HG03575 (cell line): ENCODE results near the gene SLC37A4.
"Not testable (repeated sequence)": the region's sequence is repeated elsewhere in the genome, so short reads cannot be mapped to it uniquely, and the experiment has no call there.

Source experiments
- ATAC-seq: cut with Tn5 transposase; IDR thresholded peaks from one replicate; pipeline ENCODE4 v1.9.1; 2021; ENCODE audit not compliant: unreplicated experiment, insufficient number of reproducible peaks, low FRiP score; ENCODE audit errors: extremely low read depth

The SLC37A4 gene

GRCh38 chr11:119046489-119046888, 15.8 kb upstream of the SLC37A4 start:
- ATAC-seq = no peak

DNA sequence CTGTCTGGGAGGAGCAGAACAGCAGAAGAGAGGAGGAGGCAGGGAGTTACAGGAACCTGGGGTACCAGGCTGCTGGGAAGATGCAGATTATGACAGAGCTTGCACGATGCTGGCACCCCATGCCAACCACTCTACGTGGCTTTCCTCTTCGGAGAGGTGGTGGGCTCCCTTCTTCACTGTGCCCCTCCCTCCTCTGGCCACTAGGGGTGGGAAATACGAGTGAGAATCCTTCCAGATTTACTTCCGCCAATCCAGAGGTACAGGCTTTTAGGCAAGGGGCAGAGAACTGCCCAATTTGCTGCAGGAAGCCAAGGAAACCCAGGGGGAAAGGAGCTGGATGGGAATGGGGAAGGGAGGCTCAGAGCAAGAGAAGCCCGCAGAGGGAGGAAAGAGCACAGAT, 14.0 kb upstream of the SLC37A4 start:
- no peak for ATAC-seq

DNA sequence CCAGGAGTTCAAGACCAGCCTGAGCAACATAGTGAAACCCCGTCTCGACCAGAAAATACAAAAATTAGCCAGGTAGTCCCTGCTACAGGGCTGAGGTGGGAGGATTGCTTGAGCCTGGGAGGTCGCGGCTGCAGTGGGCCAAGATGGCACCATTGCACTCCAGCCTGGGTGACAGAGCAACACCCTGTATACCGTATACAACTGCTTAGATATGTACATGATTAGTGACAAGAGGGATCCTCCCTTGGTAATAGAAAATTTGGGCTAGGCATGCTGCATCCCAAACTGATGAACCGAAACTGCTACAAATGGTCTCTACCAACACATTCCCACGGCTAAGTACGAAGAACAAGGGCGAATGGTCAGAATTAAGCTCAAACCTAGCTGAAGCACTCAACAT, 12.2 kb upstream of the SLC37A4 start:
- no peak for ATAC-seq

- no peak for ATAC-seq
These were observed 11.3 kb upstream of the SLC37A4 start for GRCh38 chr11:119041821-119042514.

GRCh38 chr11:119039471-119039870, 8.8 kb upstream of the SLC37A4 start:
- not testable (repeated sequence) for ATAC-seq

DNA sequence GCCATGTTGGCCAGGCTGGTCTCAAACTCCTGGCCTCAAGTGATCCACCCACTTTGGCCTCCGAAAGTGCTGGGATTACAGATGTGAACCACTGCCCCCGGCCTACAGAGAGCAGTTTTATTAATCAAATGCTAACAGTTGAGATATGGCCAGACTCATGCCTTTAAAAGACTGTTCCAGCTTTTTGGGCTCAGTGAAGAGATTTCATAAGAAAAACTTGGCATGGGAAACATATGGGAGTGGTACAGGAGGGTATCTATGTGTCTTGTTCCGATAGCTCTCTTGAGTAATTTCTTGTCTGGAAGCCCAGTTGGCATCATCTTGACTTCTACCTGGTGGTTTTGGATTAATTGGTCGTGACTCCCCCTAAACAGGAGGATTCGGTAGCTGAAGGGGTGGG, 8.2 kb upstream of the SLC37A4 start:
- no peak for ATAC-seq

DNA sequence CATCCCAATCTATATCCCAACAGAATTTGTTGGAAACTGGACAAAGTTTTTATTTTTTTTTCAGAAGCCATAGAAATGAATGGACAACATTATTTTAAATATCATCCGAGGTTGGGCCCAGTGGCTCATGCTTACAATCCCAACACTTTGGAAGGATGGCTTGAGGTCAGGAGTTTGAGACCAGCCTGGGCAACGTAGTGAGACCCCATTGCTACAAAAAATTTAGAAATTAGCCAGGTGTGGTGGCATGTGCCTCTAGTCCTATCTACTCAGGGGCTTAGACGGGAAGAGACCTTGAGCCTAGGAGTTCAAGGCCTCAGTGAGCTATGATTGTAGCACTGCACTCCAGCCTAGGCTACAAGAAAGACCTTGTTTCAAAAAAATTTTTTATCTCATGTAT, 4.1 kb upstream of the SLC37A4 start:
- ATAC-seq = no peak

DNA sequence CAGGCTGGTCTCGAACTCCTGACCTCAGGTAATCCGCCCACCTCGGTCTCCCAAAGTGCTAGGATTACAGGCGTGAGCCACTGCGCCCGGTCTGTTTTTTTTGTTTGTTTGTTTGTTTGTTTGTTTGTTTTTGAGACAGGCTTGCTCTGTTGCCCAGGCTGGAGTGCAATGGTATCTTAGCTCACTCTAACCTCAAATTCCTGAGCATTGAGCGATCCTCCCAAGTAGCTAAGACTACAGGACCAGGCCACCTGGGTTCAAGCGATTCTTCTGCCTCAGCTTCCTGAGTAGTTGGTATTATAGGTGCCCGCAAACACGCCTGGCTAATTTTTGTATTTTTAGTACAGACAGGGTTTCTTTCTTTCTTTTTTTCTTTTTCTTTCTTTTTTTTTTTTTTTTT, 2.7 kb upstream of the SLC37A4 start:
- not testable (repeated sequence) for ATAC-seq

- no peak for ATAC-seq
These were observed 1.2 kb upstream of the SLC37A4 start for GRCh38 chr11:119031912-119032280.

GRCh38 chr11:119030029-119030328, 698 bp downstream of the SLC37A4 start:
- no peak for ATAC-seq

DNA sequence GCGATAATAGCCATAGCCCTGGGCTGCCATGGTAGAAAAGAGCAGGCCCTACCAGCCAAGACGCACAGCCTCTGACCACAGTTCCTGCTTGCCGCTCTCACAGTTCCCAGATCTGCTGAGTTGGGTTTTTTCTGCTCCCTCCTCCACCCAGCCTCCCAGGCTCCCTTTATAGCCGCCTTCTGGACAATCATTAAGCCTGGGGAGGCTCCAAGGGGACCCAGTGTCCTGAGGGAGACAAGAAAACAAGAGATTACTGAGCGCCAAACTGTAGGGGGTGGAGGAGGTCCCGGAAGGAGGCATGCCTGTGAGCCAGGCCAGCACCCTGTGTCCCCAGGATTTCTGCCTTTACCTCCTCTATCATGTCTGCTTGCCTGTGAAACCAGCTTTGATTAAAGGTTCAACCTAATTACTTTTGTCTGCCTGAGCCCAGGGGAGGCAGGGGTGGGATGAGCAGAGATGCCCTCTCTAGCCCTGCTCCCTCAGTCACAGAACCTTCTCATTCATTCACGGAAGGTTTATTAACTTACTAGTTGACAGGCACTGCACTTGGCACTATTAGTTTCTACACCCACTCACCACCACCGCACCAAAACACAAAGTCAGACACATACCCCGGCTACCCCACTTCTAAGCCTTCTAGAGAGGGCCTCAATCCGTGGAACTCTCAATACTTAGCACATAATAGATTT, 1.2 kb downstream of the SLC37A4 start:
- no peak for ATAC-seq

DNA sequence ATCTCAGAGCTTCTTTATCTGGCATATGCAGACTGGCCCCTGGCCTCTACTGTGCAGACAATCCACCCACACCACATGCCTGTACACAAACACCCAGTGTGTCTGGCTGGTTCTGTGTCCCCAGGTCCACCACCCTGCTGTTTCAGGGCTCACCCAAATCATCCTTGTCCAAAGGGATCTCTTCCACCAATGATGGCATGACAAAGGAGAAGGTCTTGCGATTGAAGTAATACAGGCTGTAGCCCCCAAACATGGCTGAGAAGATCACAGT, 1.7 kb downstream of the SLC37A4 start:
- ATAC-seq = no peak

DNA sequence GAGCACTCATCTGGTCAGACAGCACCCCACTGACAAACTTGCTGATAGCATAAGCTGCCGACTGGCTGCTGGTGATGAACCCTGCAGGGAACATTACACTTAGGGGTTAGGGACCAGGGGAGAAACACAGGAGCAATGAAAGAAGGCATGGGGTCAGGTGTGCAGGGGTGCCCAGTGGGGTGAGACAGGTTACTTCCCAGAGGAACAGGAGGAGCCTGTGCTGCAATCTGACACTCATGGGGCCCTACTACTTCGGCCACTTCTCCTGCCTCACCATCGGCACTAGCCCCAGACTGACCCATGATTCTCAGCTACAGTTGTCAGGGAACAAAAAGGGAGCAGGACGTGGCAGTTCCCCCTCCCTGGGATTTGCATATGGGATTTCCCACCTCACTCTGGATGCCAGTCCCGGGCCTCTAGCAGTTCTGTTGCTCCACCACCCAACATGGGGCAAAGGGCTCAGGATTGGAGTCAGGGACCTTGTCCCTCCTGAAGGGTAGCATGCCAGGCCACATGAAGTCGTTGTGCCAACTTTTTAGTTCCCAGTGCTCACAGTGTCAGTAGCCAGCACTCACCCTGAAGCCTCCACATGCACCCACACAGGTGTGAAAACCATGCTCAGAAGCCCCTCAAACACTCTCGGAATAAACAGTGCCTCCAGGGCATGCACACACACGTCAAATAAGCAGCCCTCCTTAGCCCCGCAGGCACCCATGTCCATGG, 2.2 kb downstream of the SLC37A4 start:
- no peak for ATAC-seq

- ATAC-seq = no peak
These were observed 2.9 kb downstream of the SLC37A4 start for GRCh38 chr11:119027561-119028345.

DNA sequence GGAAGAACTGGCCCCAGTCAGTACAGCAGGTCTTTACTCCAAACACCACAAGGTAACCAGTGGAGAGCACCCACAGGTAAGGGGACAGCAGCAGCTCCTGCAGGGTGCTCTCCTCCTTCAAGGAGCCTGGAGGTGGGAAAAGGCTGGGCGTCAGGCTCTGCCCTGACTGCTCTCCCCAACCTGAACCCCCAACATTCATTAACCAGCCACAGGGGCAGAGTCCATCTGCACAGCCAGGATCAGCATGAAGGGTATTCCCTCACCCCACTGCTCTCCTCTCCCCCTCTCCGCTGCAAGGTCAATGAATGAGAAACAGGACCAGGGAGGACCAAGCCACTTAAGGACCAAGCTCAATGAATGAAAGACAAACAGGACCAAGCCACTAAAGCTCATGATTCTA, 3.7 kb downstream of the SLC37A4 start:
- ATAC-seq = no peak

- no peak for ATAC-seq
These were observed 4.5 kb downstream of the SLC37A4 start for GRCh38 chr11:119025978-119026766.

DNA sequence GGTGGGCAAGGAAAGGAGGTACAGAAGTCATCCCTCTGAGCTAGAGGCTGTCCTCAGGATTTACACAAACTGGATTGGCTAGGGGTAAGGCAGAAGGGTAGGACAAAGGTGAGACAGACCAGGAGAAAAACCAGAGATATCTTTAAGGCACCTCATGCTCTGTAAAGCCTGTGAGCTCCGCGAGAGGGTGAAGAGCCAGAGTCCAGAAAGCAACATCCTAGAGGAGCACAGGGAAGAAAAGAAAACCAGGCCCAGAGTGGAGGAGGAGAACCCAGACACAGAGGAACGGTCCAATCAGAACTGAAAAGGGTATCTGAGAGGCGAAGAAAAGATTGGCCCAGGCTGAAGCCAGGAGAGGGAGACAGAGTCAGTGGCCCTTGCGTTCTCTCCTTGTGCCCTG, 5.1 kb downstream of the SLC37A4 start:
- no peak for ATAC-seq

- ATAC-seq = no peak
These were observed 5.6 kb downstream of the SLC37A4 start for GRCh38 chr11:119025099-119025473.

DNA sequence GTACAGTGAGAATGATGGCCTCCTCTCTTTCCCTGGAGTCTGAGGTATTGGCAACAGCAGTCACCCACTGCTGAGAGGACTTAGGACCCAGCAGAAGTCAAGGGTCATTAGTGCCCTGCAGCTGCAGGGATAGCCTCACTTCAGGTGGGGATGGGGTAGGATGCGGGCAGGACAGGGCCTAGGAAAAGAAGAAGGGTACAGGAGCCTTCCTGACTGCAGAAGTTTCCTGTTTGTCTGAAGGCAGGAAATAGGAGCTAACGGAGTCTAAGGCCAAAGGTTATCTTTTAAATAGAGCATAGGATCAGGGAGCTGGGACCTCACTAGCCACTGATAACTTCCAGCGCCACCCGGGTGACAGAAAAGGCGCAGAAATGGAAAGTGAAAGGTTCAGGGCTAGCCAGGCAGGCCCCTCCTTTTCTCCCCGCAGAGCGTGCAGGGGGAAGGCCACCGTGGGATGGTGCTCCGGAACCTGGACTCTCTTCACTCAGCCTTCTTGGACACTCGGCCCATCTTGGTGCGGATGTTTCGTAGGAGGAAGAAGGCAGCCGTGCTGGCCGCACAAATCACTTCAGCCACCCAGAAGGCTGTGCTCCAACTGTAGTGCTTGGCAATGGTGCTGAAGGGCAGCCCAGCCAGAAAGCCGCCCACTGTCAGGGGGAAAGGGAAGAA, 6.1 kb downstream of the SLC37A4 start:
- ATAC-seq = no peak
